Keratinocyte (primary cell): ENCODE data around the gene LATS2.

Experiments
- EZH2 ChIP-seq: IDR thresholded peaks from one replicate; pipeline ENCODE4 v1.6.1; 2012; ENCODE audit warnings: inconsistent platforms, mild to moderate bottlenecking, low read length, moderate library complexity
- TF ChIP-seq, protein P1 (sequence below), 3 experiments: IDR thresholded peaks in 1 of 3; conservative IDR thresholded peaks in 1 of 3; optimal IDR thresholded peaks in 1 of 3; 2 replicates in 2 of 3; 3 replicates in 1 of 3; pipeline versions ENCODE3 to v1.5.1; 2011; ENCODE audit warnings: low read length in 3 of 3, mild to moderate bottlenecking in 3 of 3, moderate library complexity in 2 of 3, control low read depth in 1 of 3, inconsistent platforms in 1 of 3; ENCODE audit not compliant: insufficient read depth in 2 of 3; ENCODE audit errors: extremely low read depth in 1 of 3

DNA sequence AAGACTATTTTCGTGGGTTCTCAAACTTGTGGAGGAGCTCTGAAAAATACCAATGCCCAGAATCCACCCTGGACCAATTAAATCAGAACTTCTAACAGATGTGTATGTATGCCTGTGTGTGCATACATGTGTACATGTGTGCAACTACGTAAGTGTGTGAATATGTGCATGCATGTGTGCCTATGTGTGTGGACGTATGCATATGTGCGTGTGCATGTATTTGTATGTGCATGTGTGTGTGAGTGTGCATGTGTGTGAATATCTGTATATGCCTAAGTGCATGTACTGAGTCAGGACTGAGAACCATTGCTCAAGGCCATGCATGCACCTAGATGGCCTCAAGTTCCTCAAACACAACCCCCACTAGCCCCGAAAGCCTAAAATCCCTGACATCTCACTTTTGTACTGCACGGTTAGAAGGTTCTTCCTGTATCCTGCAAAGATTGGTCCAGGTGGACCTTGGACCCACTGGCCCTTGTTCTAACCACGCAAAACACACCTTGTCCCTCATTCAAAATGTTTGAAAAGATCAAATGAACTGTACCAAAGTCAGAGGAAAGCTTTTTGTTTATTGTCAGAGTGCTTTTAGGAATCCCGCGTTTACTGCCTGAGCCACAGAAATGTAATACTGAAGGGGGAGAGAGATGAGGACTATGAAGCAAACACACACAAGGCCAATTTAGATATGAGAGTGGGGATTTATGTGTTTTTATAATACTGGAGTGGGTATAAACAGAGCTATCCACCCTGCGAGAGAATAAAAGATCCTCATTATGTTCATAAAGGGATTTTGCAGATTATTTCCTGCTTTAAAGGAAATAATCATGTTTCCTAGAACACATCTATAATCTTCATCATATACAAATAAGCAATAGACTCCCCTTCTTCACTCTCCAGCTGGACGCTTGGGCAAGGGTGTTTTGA is 39.1 kb downstream of the LATS2 start:
- TF ChIP-seq, protein P1, sequence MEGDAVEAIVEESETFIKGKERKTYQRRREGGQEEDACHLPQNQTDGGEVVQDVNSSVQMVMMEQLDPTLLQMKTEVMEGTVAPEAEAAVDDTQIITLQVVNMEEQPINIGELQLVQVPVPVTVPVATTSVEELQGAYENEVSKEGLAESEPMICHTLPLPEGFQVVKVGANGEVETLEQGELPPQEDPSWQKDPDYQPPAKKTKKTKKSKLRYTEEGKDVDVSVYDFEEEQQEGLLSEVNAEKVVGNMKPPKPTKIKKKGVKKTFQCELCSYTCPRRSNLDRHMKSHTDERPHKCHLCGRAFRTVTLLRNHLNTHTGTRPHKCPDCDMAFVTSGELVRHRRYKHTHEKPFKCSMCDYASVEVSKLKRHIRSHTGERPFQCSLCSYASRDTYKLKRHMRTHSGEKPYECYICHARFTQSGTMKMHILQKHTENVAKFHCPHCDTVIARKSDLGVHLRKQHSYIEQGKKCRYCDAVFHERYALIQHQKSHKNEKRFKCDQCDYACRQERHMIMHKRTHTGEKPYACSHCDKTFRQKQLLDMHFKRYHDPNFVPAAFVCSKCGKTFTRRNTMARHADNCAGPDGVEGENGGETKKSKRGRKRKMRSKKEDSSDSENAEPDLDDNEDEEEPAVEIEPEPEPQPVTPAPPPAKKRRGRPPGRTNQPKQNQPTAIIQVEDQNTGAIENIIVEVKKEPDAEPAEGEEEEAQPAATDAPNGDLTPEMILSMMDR (optimal IDR thresholded peaks at IDR 0.05 in 1 of 3, IDR thresholded peaks at IDR 0.05 in 1 of 3, conservative IDR thresholded peaks at IDR 0.05 in 1 of 3; ENCODE audit: extremely low read depth in 1 of 3, insufficient read depth in 2 of 3, low read length in 3 of 3): no peak
- TF ChIP-seq EZH2: no peak
